Right kidney (tissue), 1 donor: Measurements from ENCODE around the gene UBC.
A peak's percentile ranks its signal among the peaks of the same experiment; 100 is the strongest.
"Not testable (repeated sequence)": the region's sequence is repeated elsewhere in the genome, so short reads cannot be mapped to it uniquely, and the experiment has no call there.

Experiments
- DNase-seq: peaks from one replicate; pipeline ENCODE4 v3.0.0-alpha.2; 2016

The UBC gene

GRCh38 chr12:124939079-124939420, 24.6 kb upstream of the UBC start:
- DNase-seq: no peak

GRCh38 chr12:124938587-124938986, 24.1 kb upstream of the UBC start:
- no peak for DNase-seq

GRCh38 chr12:124938108-124938507, 23.7 kb upstream of the UBC start:
- DNase-seq: no peak

- not testable (repeated sequence) for DNase-seq
Measured at GRCh38 chr12:124931528-124931927, 17.1 kb upstream of the UBC start.

GRCh38 chr12:124930586-124930985, 16.1 kb upstream of the UBC start:
- no peak for DNase-seq

- DNase-seq: no peak
Measured at GRCh38 chr12:124929649-124930419, 15.4 kb upstream of the UBC start.

- DNase-seq: no peak
Measured at GRCh38 chr12:124928912-124929530, 14.6 kb upstream of the UBC start.

GRCh38 chr12:124928095-124928911, 13.9 kb upstream of the UBC start:
- no peak for DNase-seq

- peak; percentile 90 for DNase-seq
Measured at GRCh38 chr12:124927201-124928094, 13.0 kb upstream of the UBC start.

- not testable (repeated sequence) for DNase-seq
Measured at GRCh38 chr12:124925782-124926181, 11.3 kb upstream of the UBC start.

GRCh38 chr12:124925117-124925516, 10.7 kb upstream of the UBC start:
- DNase-seq: no peak

GRCh38 chr12:124923905-124924734, 9.7 kb upstream of the UBC start:
- no peak for DNase-seq

- DNase-seq: peak; percentile 72
Measured at GRCh38 chr12:124921200-124922031, 7.0 kb upstream of the UBC start.

- no peak for DNase-seq
Measured at GRCh38 chr12:124920353-124920935, 6.0 kb upstream of the UBC start.

- no peak for DNase-seq
Measured at GRCh38 chr12:124919521-124920352, 5.3 kb upstream of the UBC start.

GRCh38 chr12:124918622-124918988, 4.2 kb upstream of the UBC start:
- DNase-seq: not testable (repeated sequence)

GRCh38 chr12:124917841-124918621, 3.6 kb upstream of the UBC start:
- DNase-seq: peak; percentile 50
